IMR-90 (cell line): ENCODE data around the gene TEX35. TPM values are rescaled to one million over a fixed set of nuclear protein-coding genes. Genes with fewer than 3 reads are reported as not detected.
A peak's percentile ranks its signal among the peaks of the same experiment; 100 is the strongest.

ENCODE experiments used
- ATAC-seq: fragments of 200-7000 bp; cut with Tn5 transposase; 2 replicates; pipeline ENCODE4 v1.9.1; 2020; ENCODE audit warnings: low read depth, mild to moderate bottlenecking, moderate library complexity
- BruUV-seq: library from RNA; stranded (reverse); fragments of 400-500 nt; replicated peaks from 2 replicates; lab custom pipeline; 2021; lab: Mats Ljungman, UMichigan
- CTCF ChIA-PET: fragments of 300-600 bp; formaldehyde crosslinking; extraction: SDS; loops from one replicate; lab custom pipeline; 2021; ENCODE audit warnings: antibody characterized with exemption; lab: Yijun Ruan, JAX
- POLR2A ChIA-PET: fragments of 300-600 bp; sonication (Branson Sonifier 250); formaldehyde crosslinking; loops from one replicate; lab custom pipeline; 2022; ENCODE audit warnings: antibody characterized with exemption; ENCODE audit not compliant: unreplicated experiment; lab: Charles Lee
- DNase-seq: peaks from one replicate; pipeline ENCODE4 v3.0.0; 2013
- H2AFZ ChIP-seq: replicated peaks from 2 replicates; pipeline ENCODE3; 2013; ENCODE audit warnings: low read length, mild to moderate bottlenecking; ENCODE audit not compliant: poor library complexity
- H2AK5ac ChIP-seq: 2 replicates; pipeline ENCODE4 v1.6.1; 2013; ENCODE audit warnings: low read depth, low read length, inconsistent platforms
- H2AK9ac ChIP-seq: replicated peaks from 2 replicates; pipeline ENCODE3; 2013; ENCODE audit warnings: mild to moderate bottlenecking, low read depth, low read length, moderate library complexity; ENCODE audit not compliant: poor library complexity
- H2BK120ac ChIP-seq: 2 replicates; pipeline ENCODE4 v1.6.1; 2013; ENCODE audit warnings: low read depth, low read length, inconsistent platforms
- H2BK15ac ChIP-seq: 3 replicates; pipeline ENCODE4 v1.6.1; 2013; ENCODE audit warnings: low read depth, low read length, inconsistent platforms
- H2BK20ac ChIP-seq: 2 replicates; pipeline ENCODE4 v1.6.1; 2013; ENCODE audit warnings: low read depth, mild to moderate bottlenecking, inconsistent platforms, low read length, moderate library complexity
- H2BK5ac ChIP-seq: 2 replicates; pipeline ENCODE4 v1.6.1; 2013; ENCODE audit warnings: mild to moderate bottlenecking, low read depth, low read length, inconsistent platforms; ENCODE audit not compliant: poor library complexity, severe bottlenecking
- H3K14ac ChIP-seq: replicated peaks from 2 replicates; pipeline ENCODE4 v1.6.1; 2013; ENCODE audit warnings: low read depth, low read length, inconsistent platforms
- H3K18ac ChIP-seq: 2 replicates; pipeline ENCODE4 v1.6.1; 2013; ENCODE audit warnings: low read depth, low read length, control low read depth
- H3K23ac ChIP-seq: 2 replicates; pipeline ENCODE4 v1.6.1; 2013; ENCODE audit warnings: low read depth, low read length, inconsistent platforms
- H3K27ac ChIP-seq: 2 replicates; pipeline ENCODE4 v1.5.1; 2013; ENCODE audit warnings: mild to moderate bottlenecking, control low read depth, low read length; ENCODE audit not compliant: insufficient read depth
- H3K27me3 ChIP-seq: 2 replicates; pipeline ENCODE4 v1.6.1; 2013; ENCODE audit warnings: low read length; ENCODE audit not compliant: control insufficient read depth, insufficient read depth
- H3K36me3 ChIP-seq: 2 replicates; pipeline ENCODE4 v1.6.1; 2013; ENCODE audit warnings: low read length, mixed read lengths; ENCODE audit not compliant: control insufficient read depth, insufficient read depth
- H3K4ac ChIP-seq: 2 replicates; pipeline ENCODE4 v1.6.1; 2013; ENCODE audit warnings: low read depth, low read length, inconsistent platforms
- H3K4me1 ChIP-seq: 2 replicates; pipeline ENCODE4 v1.6.1; 2013; ENCODE audit warnings: low read length, mixed read lengths; ENCODE audit not compliant: control insufficient read depth, insufficient read depth
- H3K4me2 ChIP-seq: 2 replicates; pipeline ENCODE4 v1.6.1; 2013; ENCODE audit warnings: low read depth, mild to moderate bottlenecking, control low read depth, low read length, moderate library complexity
- H3K4me3 ChIP-seq: 2 replicates; pipeline ENCODE4 v1.5.1; 2013; ENCODE audit warnings: low read depth, mild to moderate bottlenecking, control low read depth, low read length, moderate library complexity; ENCODE audit not compliant: insufficient read depth
- H3K56ac ChIP-seq: 2 replicates; pipeline ENCODE4 v1.6.1; 2013; ENCODE audit warnings: low read length, inconsistent platforms; ENCODE audit not compliant: insufficient read depth; ENCODE audit errors: extremely low read depth
- H3K79me1 ChIP-seq, 2 experiments: 2 replicates each; pipeline ENCODE4 v1.6.1; 2013; ENCODE audit warnings: low read length in 2 of 2, inconsistent platforms in 1 of 2, low read depth in 1 of 2
- H3K9ac ChIP-seq: 2 replicates; pipeline ENCODE4 v1.6.1; 2013; ENCODE audit warnings: low read depth, low read length, control low read depth
- H3K9me1 ChIP-seq: 2 replicates; pipeline ENCODE4 v1.6.1; 2013; ENCODE audit warnings: low read length, inconsistent platforms; ENCODE audit not compliant: insufficient read depth
- H3K9me3 ChIP-seq: 2 replicates; pipeline ENCODE4 v1.6.1; 2013; ENCODE audit warnings: low read length; ENCODE audit not compliant: control insufficient read depth, insufficient read depth
- H4K20me1 ChIP-seq: 2 replicates; pipeline ENCODE4 v1.6.1; 2013; ENCODE audit warnings: low read length, inconsistent platforms; ENCODE audit not compliant: insufficient read depth
- H4K5ac ChIP-seq: 2 replicates; pipeline ENCODE4 v1.6.1; 2013; ENCODE audit warnings: mild to moderate bottlenecking, low read depth, low read length, control low read depth
- H4K8ac ChIP-seq, 2 experiments: 2 replicates each; pipeline ENCODE4 v1.6.1; 2013; ENCODE audit warnings: low read depth in 2 of 2, low read length in 2 of 2, control low read depth in 1 of 2, inconsistent platforms in 1 of 2
- H4K91ac ChIP-seq: 2 replicates; pipeline ENCODE4 v1.6.1; 2013; ENCODE audit warnings: low read depth, low read length, inconsistent platforms; ENCODE audit not compliant: insufficient read depth
- BHLHE40 ChIP-seq: fragments of 150-350 bp; IDR thresholded peaks from 2 replicates; pipeline ENCODE4 v1.6.1; 2016; ENCODE audit warnings: mild to moderate bottlenecking, low read depth, low read length
- CEBPB ChIP-seq: IDR thresholded peaks from 2 replicates; pipeline ENCODE4 v1.6.1; 2012; ENCODE audit warnings: low read depth, low read length, improper control_type of control experiment
- CHD1 ChIP-seq: IDR thresholded peaks from 2 replicates; pipeline ENCODE4 v1.6.1; 2012; ENCODE audit warnings: low read depth, low read length, improper control_type of control experiment
- ELK1 ChIP-seq: fragments of 150-350 bp; IDR thresholded peaks from 2 replicates; pipeline ENCODE4 v1.6.1; 2016; ENCODE audit warnings: low read depth, mild to moderate bottlenecking, low read length, moderate library complexity, borderline replicate concordance
- FOS ChIP-seq: fragments of 150-350 bp; IDR thresholded peaks from 2 replicates; pipeline ENCODE4 v1.6.1; 2016; ENCODE audit warnings: low read depth, low read length
- MAFK ChIP-seq: IDR thresholded peaks from 2 replicates; pipeline ENCODE4 v1.6.1; 2012; ENCODE audit warnings: low read depth, low read length, improper control_type of control experiment
- MAZ ChIP-seq: IDR thresholded peaks from 2 replicates; pipeline ENCODE4 v1.6.1; 2012; ENCODE audit warnings: low read depth, mild to moderate bottlenecking, low read length, improper control_type of control experiment, moderate library complexity, borderline replicate concordance
- MXI1 ChIP-seq: IDR thresholded peaks from 2 replicates; pipeline ENCODE4 v1.6.1; 2012; ENCODE audit warnings: low read depth, mild to moderate bottlenecking, low read length, moderate library complexity, borderline replicate concordance
- NFE2L2 ChIP-seq: fragments of 150-350 bp; IDR thresholded peaks from 2 replicates; pipeline ENCODE4 v1.6.1; 2016; ENCODE audit warnings: low read depth, mild to moderate bottlenecking, low read length
- POLR2A ChIP-seq: IDR thresholded peaks from 2 replicates; pipeline ENCODE4 v1.6.1; 2012; ENCODE audit warnings: mild to moderate bottlenecking, low read depth, low read length
- RAD21 ChIP-seq: IDR thresholded peaks from 2 replicates; pipeline ENCODE4 v1.6.1; 2012; ENCODE audit warnings: low read length, improper control_type of control experiment
- RCOR1 ChIP-seq: IDR thresholded peaks from 2 replicates; pipeline ENCODE4 v1.6.1; 2012; ENCODE audit warnings: mild to moderate bottlenecking, low read length, improper control_type of control experiment; ENCODE audit not compliant: insufficient replicate concordance
- RFX5 ChIP-seq: IDR thresholded peaks from 2 replicates; pipeline ENCODE4 v1.8.0; 2012; ENCODE audit warnings: low read depth, mild to moderate bottlenecking, low read length, moderate library complexity
- SMC3 ChIP-seq: fragments of 150-350 bp; IDR thresholded peaks from 2 replicates; pipeline ENCODE4 v1.6.1; 2016; ENCODE audit warnings: low read depth, mild to moderate bottlenecking, antibody characterized with exemption, low read length, moderate library complexity
- WGBS, 2 experiments: methylation state at CpG; one replicate each; pipeline versions ENCODE4 v1.1.5 to v1.1.7; 2013; ENCODE audit warnings: missing lambda C conversion rate in 2 of 2; ENCODE audit not compliant: insufficient read length in 1 of 2; ENCODE audit errors: extremely low coverage in 2 of 2; 5-methylcytosine and 5-hydroxymethylcytosine counted together
- dilution Hi-C: fragments of 300-500 bp; cut with HindIII; formaldehyde crosslinking; loops from one replicate; pipeline ENCODE4 v1.14.3; 2018; ENCODE audit warnings: low sequenced_read_pairs; ENCODE audit not compliant: unreplicated experiment
- in situ Hi-C: fragments of 300-500 bp; cut with MboI; formaldehyde crosslinking; loops from 3 replicates; pipeline ENCODE4 v1.14.3; 2019; ENCODE audit warnings: low sequenced_read_pairs, inconsistent platforms, mixed read lengths
- intact Hi-C: fragments of 100-400 bp; cut with micrococcal nuclease; formaldehyde crosslinking; loops from 2 replicates; pipeline ENCODE4 v1.10.0; 2022
- polyA plus RNA-seq, 3 experiments: library from polyadenylated mRNA; depleted of rRNA; stranded (reverse); fragments of >200 nt; gene quantifications; 2 replicates each; pipeline ENCODE4 v1.2.3, GENCODE V29; 2012; ENCODE audit warnings: low replicate concordance in 1 of 3
- total RNA-seq: library from RNA; depleted of rRNA; stranded (reverse); fragments of >200 nt; gene quantifications from 2 replicates; pipeline ENCODE4 v1.2.3, GENCODE V29; 2012
- TF ChIP-seq, protein P1 (sequence below): conservative IDR thresholded peaks from 2 replicates; pipeline ENCODE4 v1.5.1; 2012; ENCODE audit warnings: mild to moderate bottlenecking, low read depth, low read length, improper control_type of control experiment
- TF ChIP-seq, protein P2 (sequence below): fragments of 150-350 bp; IDR thresholded peaks from 2 replicates; pipeline ENCODE4 v1.6.1; 2017; ENCODE audit warnings: mild to moderate bottlenecking, antibody characterized with exemption, low read length, low read depth

TEX35 gene
- total and polyA plus RNA-seq, 2 of the 4 experiments (the other 2 are of a cell fraction) = 0.05 TPM; not detected in 1

GRCh38 chr1:178489399-178489798 lies 23.5 kb upstream of the TEX35 start:
- Histone ChIP-seq H3K4me3 (no peak overlapping the region), H4K20me1 (no peaks in the 10 kb centered on the region), H3K14ac (no peak overlapping the region), H2BK15ac (no peak overlapping the region), H3K36me3 (no peaks in the 10 kb centered on the region), H3K4me1 (no peaks in the 10 kb centered on the region), H3K9ac (no peak overlapping the region), H3K4ac (no peak overlapping the region), H3K79me1 (no peaks in the 10 kb centered on the region), H3K27me3 (peaks cover 5% of the 10 kb centered on the region; the same call in 1 of the 2 replicates), H3K27ac (no peak overlapping the region), H2BK120ac (no peak overlapping the region), H3K9me1 (no peaks in the 10 kb centered on the region), H4K5ac (no peak overlapping the region), H3K4me2 (no peak overlapping the region), H2AK5ac (no peak overlapping the region), H3K56ac (no peak overlapping the region), H2AK9ac (peak overlapping the region; percentile 13), H2BK5ac (no peak overlapping the region), H2BK20ac (no peak overlapping the region), H3K9me3 (no peaks in the 10 kb centered on the region), H2AFZ (no peak overlapping the region), H4K8ac (no peak overlapping the region), H3K23ac (no peak overlapping the region), H4K91ac (no peak overlapping the region), H3K18ac (no peak overlapping the region)
- in situ Hi-C loops (no loop called here), dilution Hi-C loops (no loop called here), intact Hi-C loops (no loop called here)
- TF ChIP-seq, protein P1, sequence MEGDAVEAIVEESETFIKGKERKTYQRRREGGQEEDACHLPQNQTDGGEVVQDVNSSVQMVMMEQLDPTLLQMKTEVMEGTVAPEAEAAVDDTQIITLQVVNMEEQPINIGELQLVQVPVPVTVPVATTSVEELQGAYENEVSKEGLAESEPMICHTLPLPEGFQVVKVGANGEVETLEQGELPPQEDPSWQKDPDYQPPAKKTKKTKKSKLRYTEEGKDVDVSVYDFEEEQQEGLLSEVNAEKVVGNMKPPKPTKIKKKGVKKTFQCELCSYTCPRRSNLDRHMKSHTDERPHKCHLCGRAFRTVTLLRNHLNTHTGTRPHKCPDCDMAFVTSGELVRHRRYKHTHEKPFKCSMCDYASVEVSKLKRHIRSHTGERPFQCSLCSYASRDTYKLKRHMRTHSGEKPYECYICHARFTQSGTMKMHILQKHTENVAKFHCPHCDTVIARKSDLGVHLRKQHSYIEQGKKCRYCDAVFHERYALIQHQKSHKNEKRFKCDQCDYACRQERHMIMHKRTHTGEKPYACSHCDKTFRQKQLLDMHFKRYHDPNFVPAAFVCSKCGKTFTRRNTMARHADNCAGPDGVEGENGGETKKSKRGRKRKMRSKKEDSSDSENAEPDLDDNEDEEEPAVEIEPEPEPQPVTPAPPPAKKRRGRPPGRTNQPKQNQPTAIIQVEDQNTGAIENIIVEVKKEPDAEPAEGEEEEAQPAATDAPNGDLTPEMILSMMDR = no peak
- no peak for TF ChIP-seq RCOR1
- no peak for TF ChIP-seq RAD21
- no peak for TF ChIP-seq MAZ
- TF ChIP-seq MXI1 = no peak
- no peak for TF ChIP-seq MAFK
- TF ChIP-seq SMC3 = no peak
- no peak for TF ChIP-seq ELK1
- TF ChIP-seq, protein P2, sequence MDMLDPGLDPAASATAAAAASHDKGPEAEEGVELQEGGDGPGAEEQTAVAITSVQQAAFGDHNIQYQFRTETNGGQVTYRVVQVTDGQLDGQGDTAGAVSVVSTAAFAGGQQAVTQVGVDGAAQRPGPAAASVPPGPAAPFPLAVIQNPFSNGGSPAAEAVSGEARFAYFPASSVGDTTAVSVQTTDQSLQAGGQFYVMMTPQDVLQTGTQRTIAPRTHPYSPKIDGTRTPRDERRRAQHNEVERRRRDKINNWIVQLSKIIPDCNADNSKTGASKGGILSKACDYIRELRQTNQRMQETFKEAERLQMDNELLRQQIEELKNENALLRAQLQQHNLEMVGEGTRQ = no peak
- no peak for TF ChIP-seq BHLHE40
- no peak for TF ChIP-seq RFX5
- TF ChIP-seq FOS = no peak
- no peak for TF ChIP-seq CEBPB
- TF ChIP-seq POLR2A = no peak
- no peak for TF ChIP-seq NFE2L2
- no peak for TF ChIP-seq CHD1
- no peak for ATAC-seq
- ChIA-PET POLR2A (no interaction called here), CTCF (no interaction called here)
- no TSS peak for BruUV-seq
- DNase-seq = no peak
- no CpG with 5 or more reads among the region's 4 CpGs for WGBS, 2 experiments
